Effector memory CD4-positive, alpha-beta T cell (primary cell): ENCODE data around the gene MGLL.
A peak's percentile ranks its signal among the peaks of the same experiment; 100 is the strongest.

Source experiments
- DNase-seq, 3 donors: peaks; one replicate each; pipeline ENCODE4 v3.0.0-alpha.2; 2020
- H3K27ac ChIP-seq: 2 replicates; pipeline ENCODE4 v1.7.0; 2013; ENCODE audit warnings: mild to moderate bottlenecking, low read length, moderate library complexity; ENCODE audit not compliant: insufficient read depth, poor library complexity, severe bottlenecking
- H3K27me3 ChIP-seq: replicated peaks from 2 replicates; pipeline ENCODE4 v1.7.0; 2013; ENCODE audit warnings: mild to moderate bottlenecking, low read length; ENCODE audit not compliant: insufficient read depth, control insufficient read depth, poor library complexity, severe bottlenecking
- H3K36me3 ChIP-seq: 2 replicates; pipeline ENCODE4 v1.7.0; 2013; ENCODE audit warnings: mild to moderate bottlenecking, low read length, moderate library complexity; ENCODE audit not compliant: control insufficient read depth, insufficient read depth
- H3K4me1 ChIP-seq: 2 replicates; pipeline ENCODE4 v1.7.0; 2013; ENCODE audit warnings: low read length, mild to moderate bottlenecking; ENCODE audit not compliant: control insufficient read depth, insufficient read depth, poor library complexity, severe bottlenecking
- H3K4me3 ChIP-seq: 2 replicates; pipeline ENCODE4 v1.7.0; 2013; ENCODE audit warnings: low read length, low read depth, mild to moderate bottlenecking; ENCODE audit not compliant: insufficient read depth, poor library complexity, severe bottlenecking
- H3K9me3 ChIP-seq: 2 replicates; pipeline ENCODE4 v1.7.0; 2013; ENCODE audit warnings: mild to moderate bottlenecking, low read length, moderate library complexity; ENCODE audit not compliant: control insufficient read depth

Gene MGLL

DNA sequence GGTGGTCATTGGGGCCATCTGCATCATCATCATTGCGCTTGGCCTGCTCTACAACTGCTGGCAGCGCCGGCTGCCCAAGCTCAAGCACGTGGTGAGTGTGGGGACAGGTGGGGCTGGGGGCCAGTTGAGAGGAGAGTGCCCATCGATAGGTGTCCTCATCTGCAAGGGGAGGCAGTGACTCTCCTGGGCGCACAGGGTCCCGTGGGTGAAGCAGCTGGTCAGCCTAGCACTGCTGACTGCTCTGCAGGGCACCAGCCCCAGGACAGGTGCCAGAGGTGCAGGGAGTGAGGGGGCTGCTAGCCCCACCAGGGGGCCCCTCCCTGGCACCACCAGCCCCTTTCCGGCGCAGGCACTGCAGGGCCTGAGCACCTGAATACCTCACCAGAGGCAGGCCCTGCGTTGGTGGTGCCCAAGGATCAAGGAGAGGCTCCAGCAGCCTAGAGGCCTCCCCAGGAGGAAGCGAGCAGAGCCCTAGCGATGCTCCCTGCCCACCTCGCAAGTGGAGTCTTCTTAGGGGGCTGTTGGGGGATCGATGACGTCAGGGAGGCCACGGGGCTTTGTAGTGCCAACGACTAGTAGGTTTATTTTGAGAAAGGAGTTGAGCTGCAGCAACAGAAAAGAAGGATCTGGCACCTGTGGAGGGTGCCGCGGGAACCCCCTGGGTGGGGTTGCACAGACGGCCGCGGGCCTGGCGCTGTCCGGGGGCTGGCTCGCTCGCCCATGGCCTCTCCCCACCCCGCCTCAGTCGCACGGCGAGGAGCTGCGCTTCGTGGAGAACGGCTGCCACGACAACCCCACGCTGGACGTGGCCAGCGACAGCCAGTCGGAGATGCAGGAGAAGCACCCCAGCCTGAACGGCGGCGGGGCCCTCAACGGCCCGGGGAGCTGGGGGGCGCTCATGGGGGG lies 150.5 kb downstream of the MGLL start:
- no peak for DNase-seq
- H3K27me3 ChIP-seq: no peaks in the 10 kb centered on the region
- peak overlapping the region; percentile 72 for H3K4me3 ChIP-seq

DNA sequence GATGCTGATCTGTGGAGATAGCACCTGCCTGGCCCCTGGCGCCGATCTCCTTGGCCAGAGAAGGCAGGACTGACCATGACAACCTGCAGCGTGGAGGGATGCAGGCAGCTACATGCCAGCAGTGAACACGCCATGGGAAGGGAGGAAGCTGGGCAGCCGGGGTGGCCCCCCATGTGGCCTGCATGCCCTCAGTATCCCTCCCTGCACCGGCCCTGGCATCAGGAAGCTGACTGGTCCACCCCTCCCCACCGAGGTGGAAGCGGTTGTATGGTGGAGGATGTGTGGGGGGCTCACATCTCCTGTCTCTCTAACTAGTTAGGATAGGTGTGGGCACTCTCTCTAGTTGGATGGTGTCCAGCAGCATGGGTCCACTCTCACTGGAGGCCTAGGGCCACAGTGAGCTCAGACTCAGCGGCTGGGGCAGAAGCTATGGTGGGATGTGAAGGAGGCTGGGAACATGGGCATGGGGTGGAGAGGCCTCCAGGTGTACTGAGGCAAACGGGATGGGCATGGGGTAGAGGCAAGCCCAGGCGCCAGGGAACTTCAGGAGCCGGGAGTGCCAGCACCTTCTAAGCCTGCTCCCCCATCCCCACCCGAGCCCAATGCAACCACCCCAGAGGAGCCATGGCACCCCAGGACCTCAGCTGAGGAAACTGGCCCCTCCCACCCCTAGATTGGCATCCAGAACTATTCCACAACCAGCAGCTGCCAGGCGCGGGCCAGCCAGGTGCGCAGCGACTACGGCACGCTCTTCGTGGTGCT lies 151.4 kb downstream of the MGLL start:
- no peaks in the 10 kb centered on the region for H3K36me3 ChIP-seq
- peaks cover 18% of the 10 kb centered on the region for H3K4me1 ChIP-seq
- no peaks in the 10 kb centered on the region for H3K9me3 ChIP-seq
- H3K4me3 ChIP-seq: no peak overlapping the region
- DNase-seq: no peak
- H3K27ac ChIP-seq: peak overlapping the region; percentile 84
- H3K27me3 ChIP-seq: no peaks in the 10 kb centered on the region

More for the DNA sequence above, 150.5 kb downstream of the MGLL start:
- Histone ChIP-seq H3K9me3 (no peaks in the 10 kb centered on the region), H3K36me3 (no peaks in the 10 kb centered on the region), H3K4me1 (peaks cover 18% of the 10 kb centered on the region), H3K27ac (peak overlapping the region; percentile 84)

DNA sequence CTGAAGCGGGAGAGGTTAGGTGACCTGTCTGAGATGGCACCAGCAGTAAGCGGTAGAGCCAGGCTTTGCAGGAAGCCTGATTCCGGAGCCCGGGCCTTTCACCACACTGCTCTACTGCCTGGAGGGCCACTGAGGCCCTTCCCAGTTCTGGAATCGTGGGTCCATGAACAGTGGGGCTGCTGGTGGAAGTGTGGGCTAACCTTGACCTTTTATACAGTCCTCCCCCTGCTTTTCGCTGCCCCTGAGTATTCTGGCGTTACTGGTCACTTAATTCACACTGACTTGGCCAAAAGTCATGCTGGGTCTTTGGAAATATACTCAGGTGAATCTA lies 152.1 kb downstream of the MGLL start:
- no peaks in the 10 kb centered on the region for H3K36me3 ChIP-seq
- no peak for DNase-seq
- no peaks in the 10 kb centered on the region for H3K27me3 ChIP-seq
- H3K4me1 ChIP-seq: peaks cover 18% of the 10 kb centered on the region
- no peak overlapping the region for H3K4me3 ChIP-seq
- H3K9me3 ChIP-seq: no peaks in the 10 kb centered on the region
- no peak overlapping the region for H3K27ac ChIP-seq

DNA sequence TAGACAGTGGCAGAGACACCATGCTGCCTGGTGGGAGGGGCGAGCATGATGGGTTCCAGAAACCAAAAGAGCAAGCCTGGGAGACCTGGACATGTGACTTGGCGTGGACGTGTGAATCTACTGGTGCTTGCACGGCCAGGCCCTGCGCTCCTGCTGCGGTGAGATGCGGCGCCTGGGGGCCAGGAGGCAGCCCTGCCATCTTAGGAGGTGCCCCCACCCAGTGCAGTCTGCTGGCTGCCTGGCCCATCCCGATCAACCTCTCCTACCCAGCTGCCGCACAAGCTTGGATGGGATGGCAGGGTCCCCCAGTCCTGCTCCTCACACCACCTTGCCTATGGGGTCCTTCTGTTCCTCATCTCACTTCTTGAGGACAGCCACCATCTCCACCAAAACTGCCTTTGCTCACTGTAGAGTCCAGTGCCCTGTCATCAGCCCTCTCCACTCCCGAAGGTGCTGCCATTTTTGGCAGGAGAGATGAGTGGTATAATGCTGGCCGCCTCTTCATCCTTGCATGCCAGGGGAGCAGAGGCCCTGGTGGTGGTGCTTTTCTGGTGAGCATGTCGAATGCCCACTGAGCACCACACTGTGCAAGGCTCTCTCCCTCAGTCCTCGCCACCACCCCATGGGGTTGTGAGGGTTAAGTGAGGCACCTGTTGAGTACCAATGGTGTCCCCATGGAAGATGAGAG lies 152.6 kb downstream of the MGLL start:
- H3K27ac ChIP-seq: no peak overlapping the region
- peaks cover 18% of the 10 kb centered on the region for H3K4me1 ChIP-seq
- no peaks in the 10 kb centered on the region for H3K27me3 ChIP-seq
- no peak for DNase-seq
- no peak overlapping the region for H3K4me3 ChIP-seq
- no peaks in the 10 kb centered on the region for H3K9me3 ChIP-seq
- no peaks in the 10 kb centered on the region for H3K36me3 ChIP-seq

DNA sequence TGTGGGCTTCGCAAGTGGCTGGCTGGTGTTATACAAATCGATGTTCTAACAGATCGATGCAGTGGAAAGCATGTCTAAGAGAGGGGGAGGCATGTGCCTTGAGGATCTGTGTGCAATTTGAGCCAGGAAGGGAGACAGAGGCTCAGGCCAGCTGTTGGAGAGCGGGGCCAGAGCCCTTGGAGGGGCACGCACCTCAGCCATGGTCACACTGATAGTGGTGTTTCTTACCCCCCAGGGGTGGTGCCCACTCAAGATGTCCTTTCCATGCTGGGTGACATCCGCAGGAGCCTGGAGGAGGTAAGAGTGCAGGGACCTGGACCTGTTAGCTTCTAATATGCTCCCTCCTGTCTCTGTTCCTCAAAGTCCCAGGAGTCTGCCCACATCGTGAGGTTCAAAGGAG lies 153.4 kb downstream of the MGLL start:
- H3K9me3 ChIP-seq: no peaks in the 10 kb centered on the region
- no peak overlapping the region for H3K27ac ChIP-seq
- H3K4me3 ChIP-seq: no peak overlapping the region
- H3K27me3 ChIP-seq: no peaks in the 10 kb centered on the region
- H3K36me3 ChIP-seq: no peaks in the 10 kb centered on the region
- no peak for DNase-seq
- peaks cover 16% of the 10 kb centered on the region for H3K4me1 ChIP-seq

DNA sequence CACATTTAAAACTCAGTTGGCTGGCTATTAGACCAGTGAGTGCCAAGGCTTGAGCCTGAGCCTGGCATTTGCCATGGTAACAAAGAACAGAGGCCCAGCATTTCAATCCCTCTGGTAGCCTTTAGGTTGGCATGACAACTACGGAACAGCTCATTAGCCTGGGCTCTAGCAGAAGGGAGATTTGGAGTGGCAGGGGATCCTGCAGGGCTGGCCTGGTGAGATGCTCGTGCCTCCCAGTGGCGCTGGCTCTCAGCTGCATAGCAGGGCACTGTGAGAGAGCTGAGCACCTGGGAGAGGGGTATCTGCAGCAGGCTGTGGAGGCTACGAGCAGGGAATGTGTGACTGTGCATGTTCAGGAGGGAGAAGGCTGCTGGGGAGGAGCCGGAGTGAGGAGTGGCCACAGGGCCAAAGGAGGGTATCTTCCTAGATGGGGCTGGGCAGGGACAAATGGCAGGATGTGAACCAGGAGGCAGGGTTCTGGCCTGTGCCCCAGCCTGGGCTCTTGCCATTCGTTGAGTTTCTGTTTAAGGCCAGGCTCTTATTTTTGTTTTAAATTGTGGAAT lies 155.1 kb downstream of the MGLL start:
- Histone ChIP-seq H3K36me3 (no peaks in the 10 kb centered on the region), H3K4me3 (no peak overlapping the region), H3K9me3 (no peaks in the 10 kb centered on the region), H3K4me1 (peaks cover 9% of the 10 kb centered on the region), H3K27me3 (no peaks in the 10 kb centered on the region), H3K27ac (no peak overlapping the region)
- no peak for DNase-seq

DNA sequence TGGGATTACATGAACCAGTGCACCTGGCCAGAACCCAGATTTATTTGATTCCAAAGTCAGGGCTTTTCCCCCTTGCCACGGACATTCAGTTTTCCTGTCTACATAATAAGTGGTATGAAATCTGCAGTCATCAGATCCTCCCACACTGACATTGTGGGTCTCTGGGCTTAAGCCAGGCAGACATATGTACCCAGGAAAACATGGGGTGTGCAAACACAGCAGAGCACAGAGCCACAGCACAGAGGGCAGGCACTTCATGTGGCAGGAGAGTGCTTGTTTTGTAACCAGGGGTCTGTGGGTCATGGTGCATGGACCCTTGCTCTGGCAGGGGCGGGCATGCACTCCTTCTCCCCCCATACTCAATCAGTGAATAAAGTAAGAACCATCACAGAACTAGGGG lies 155.6 kb downstream of the MGLL start:
- DNase-seq: no peak
- Histone ChIP-seq H3K4me3 (no peak overlapping the region), H3K36me3 (no peaks in the 10 kb centered on the region), H3K9me3 (no peaks in the 10 kb centered on the region), H3K27ac (no peak overlapping the region), H3K27me3 (no peaks in the 10 kb centered on the region), H3K4me1 (peaks cover 5% of the 10 kb centered on the region)

DNA sequence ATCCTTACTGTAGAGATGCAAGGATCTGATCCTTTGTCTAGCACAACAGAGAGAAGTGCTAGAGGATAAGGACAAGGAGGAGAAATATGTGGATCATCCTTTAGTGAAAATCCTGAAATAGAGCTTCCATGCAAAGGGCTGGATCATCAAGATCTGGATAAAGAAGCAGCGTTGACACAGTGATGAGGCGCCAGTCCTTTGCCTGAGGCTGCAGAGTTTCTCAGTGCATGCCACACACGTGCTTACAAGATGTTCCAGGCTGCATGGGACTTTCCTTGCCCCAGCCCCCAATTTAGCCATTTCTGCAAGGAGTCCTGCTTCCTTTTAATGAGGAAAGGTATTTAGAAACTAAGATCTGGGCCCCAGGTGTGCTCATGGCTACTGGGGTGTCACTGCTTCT lies 156.7 kb downstream of the MGLL start:
- H3K27ac ChIP-seq: no peak overlapping the region
- no peaks in the 10 kb centered on the region for H3K9me3 ChIP-seq
- H3K4me3 ChIP-seq: no peak overlapping the region
- no peak for DNase-seq
- H3K27me3 ChIP-seq: no peaks in the 10 kb centered on the region
- H3K4me1 ChIP-seq: no peaks in the 10 kb centered on the region
- no peaks in the 10 kb centered on the region for H3K36me3 ChIP-seq

DNA sequence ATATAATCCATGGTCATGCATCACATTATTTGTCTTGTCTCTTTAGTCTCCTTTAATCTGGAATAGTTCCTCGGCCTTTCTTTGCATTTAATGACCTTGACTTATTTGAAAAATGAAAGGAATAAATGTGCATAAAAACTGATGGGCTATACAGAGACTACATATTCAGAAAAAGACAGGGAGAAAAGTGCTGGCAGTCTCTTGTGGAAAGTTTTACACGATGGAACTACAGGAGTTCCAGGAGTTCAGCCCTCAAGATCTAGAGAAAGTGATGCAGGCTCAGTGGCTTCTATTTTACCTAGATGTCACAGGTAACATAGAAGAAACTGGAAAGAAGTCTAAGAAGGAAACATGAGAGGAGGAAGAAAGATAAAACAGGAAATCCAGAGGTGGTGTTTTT lies 157.2 kb downstream of the MGLL start:
- no peak for DNase-seq
- no peak overlapping the region for H3K27ac ChIP-seq
- no peaks in the 10 kb centered on the region for H3K9me3 ChIP-seq
- H3K4me3 ChIP-seq: no peak overlapping the region
- no peaks in the 10 kb centered on the region for H3K4me1 ChIP-seq
- no peaks in the 10 kb centered on the region for H3K27me3 ChIP-seq
- H3K36me3 ChIP-seq: no peaks in the 10 kb centered on the region
